ENCODE data around the gene ADD2.

The ADD2 gene

DNA sequence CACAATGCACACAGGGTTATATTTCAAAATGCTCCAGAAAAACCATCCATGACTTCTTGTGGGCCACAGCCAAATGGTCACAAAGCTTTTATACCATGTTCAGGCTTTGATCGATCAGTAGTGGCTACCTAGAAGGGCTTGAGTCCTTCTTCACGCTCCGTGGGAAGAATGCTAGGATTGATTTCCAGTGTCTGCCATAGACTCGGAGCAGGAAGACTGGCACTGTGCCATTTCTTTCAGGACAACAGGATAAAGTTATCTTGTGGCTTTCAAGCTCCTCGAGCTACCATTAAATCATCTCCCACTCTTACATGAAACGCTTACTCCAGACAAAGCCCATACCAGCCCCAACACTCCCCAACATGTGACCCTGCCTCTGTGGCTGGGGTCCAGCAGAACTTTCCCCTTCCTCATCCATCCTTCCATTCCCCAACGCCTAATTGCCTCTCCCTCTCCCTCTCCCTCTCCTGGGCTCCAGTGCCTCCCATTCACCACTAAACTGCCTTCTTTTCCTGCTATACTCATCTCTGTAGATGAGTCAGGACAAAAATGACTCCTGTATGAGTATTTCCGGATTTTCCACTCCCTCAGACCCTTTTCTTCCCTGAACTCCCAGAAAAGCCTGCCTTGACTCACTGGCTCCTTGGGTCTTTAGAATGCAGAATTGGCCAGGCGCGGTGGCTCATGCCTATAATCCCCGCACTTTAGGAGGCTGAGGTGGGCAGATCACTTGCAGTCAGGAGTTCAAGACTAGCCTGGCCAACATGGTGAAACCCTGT, 40.9 kb downstream of the ADD2 start:
- Histone ChIP-seq H3K9me3 (ENCODE audit: control insufficient read depth, insufficient read depth, low read length) (no peaks in the 10 kb centered on the region), H3K4me3 (ENCODE audit: low read length) (no peak overlapping the region), H3K79me2 (ENCODE audit: control insufficient read depth, low read length) (no peaks in the 10 kb centered on the region), H3K4me2 (ENCODE audit: low read length) (no peak overlapping the region), H3K36me3 (ENCODE audit: control insufficient read depth, low read length) (no peaks in the 10 kb centered on the region), H4K20me1 (ENCODE audit: control insufficient read depth, insufficient read depth, low read depth, low read length) (no peaks in the 10 kb centered on the region), H3K27me3 (ENCODE audit: control insufficient read depth, low read length) (no peaks in the 10 kb centered on the region), H3K4me1 (ENCODE audit: control insufficient read depth, low read length) (no peaks in the 10 kb centered on the region), H3K27ac (ENCODE audit: low read depth, low read length) (no peak overlapping the region), H3K9me2 (replicated peaks; ENCODE audit: control insufficient read depth, low read length) (no peaks in the 10 kb centered on the region), H3F3A (ENCODE audit: control insufficient read depth, insufficient read depth) (no peaks in the 10 kb centered on the region)
- TF ChIP-seq EZH2phosphoT487 (IDR thresholded peaks at IDR 0.05; ENCODE audit: borderline replicate concordance, low read length), result no peak

DNA sequence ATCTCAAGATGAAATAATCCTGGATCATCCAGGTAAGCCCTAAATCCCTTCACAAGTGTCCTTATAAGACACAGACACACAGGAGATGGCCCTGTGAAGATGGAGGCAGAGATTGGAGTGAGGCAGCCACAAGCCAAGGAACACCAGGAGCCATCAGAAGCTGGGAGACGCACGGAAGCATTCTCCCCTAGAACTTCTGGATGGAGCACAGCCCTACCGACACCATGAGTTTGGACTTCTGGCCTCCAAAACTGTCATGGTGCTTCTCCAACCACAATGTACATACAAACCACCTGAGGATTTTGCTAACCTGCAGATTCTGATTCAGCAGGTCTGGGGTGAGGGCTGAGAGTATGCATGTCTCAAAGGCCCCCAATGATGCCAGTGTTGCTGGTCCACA, 42.5 kb downstream of the ADD2 start:
- Histone ChIP-seq H3K4me1 (ENCODE audit: control insufficient read depth, low read length) (no peaks in the 10 kb centered on the region), H4K20me1 (ENCODE audit: control insufficient read depth, insufficient read depth, low read depth, low read length) (no peaks in the 10 kb centered on the region), H3K27ac (ENCODE audit: low read depth, low read length) (no peak overlapping the region), H3K4me2 (ENCODE audit: low read length) (no peak overlapping the region), H3K27me3 (ENCODE audit: control insufficient read depth, low read length) (no peaks in the 10 kb centered on the region), H3F3A (ENCODE audit: control insufficient read depth, insufficient read depth) (no peaks in the 10 kb centered on the region), H3K4me3 (ENCODE audit: low read length) (no peak overlapping the region), H3K79me2 (ENCODE audit: control insufficient read depth, low read length) (no peaks in the 10 kb centered on the region), H3K9me3 (ENCODE audit: control insufficient read depth, insufficient read depth, low read length) (no peaks in the 10 kb centered on the region), H3K9me2 (replicated peaks; ENCODE audit: control insufficient read depth, low read length) (no peaks in the 10 kb centered on the region), H3K36me3 (ENCODE audit: control insufficient read depth, low read length) (no peaks in the 10 kb centered on the region)
- no peak for TF ChIP-seq EZH2phosphoT487 (IDR thresholded peaks at IDR 0.05; ENCODE audit: borderline replicate concordance, low read length)
- TF ChIP-seq, protein P1, sequence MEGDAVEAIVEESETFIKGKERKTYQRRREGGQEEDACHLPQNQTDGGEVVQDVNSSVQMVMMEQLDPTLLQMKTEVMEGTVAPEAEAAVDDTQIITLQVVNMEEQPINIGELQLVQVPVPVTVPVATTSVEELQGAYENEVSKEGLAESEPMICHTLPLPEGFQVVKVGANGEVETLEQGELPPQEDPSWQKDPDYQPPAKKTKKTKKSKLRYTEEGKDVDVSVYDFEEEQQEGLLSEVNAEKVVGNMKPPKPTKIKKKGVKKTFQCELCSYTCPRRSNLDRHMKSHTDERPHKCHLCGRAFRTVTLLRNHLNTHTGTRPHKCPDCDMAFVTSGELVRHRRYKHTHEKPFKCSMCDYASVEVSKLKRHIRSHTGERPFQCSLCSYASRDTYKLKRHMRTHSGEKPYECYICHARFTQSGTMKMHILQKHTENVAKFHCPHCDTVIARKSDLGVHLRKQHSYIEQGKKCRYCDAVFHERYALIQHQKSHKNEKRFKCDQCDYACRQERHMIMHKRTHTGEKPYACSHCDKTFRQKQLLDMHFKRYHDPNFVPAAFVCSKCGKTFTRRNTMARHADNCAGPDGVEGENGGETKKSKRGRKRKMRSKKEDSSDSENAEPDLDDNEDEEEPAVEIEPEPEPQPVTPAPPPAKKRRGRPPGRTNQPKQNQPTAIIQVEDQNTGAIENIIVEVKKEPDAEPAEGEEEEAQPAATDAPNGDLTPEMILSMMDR (IDR thresholded peaks at IDR 0.05; ENCODE audit: low read depth, low read length, poor library complexity, severe bottlenecking), result no peak

DNA sequence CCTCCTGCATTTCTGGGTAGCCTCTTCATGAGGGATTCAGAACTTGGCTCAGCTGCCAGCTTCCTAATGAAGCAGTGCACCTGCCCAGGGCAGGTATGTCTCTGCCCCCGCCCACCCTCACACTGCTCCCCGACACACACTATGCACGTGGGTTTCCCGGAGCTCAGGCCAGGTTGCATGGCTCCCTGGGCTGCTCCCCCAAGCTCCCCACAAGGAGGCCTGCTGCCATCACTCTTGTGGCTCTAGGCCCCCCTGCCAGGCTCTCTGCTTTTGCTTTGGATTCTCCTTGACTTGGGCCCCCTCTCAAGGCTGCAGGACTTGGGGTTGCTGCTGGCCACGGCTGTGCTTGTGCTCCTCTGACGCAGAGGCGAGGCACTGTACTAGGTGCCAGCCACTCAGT, 43.6 kb downstream of the ADD2 start:
- no peaks in the 10 kb centered on the region for H3K9me2 ChIP-seq (replicated peaks; ENCODE audit: control insufficient read depth, low read length)
- H4K20me1 ChIP-seq (ENCODE audit: control insufficient read depth, insufficient read depth, low read depth, low read length), result no peaks in the 10 kb centered on the region
- H3K27ac ChIP-seq (ENCODE audit: low read depth, low read length), result no peak overlapping the region
- no peaks in the 10 kb centered on the region for H3K27me3 ChIP-seq (ENCODE audit: control insufficient read depth, low read length)
- H3K4me3 ChIP-seq (ENCODE audit: low read length), result no peak overlapping the region
- no peaks in the 10 kb centered on the region for H3K36me3 ChIP-seq (ENCODE audit: control insufficient read depth, low read length)
- H3K4me1 ChIP-seq (ENCODE audit: control insufficient read depth, low read length), result no peaks in the 10 kb centered on the region
- H3K4me2 ChIP-seq (ENCODE audit: low read length), result no peak overlapping the region
- H3K9me3 ChIP-seq (ENCODE audit: control insufficient read depth, insufficient read depth, low read length), result no peaks in the 10 kb centered on the region
- TF ChIP-seq EZH2phosphoT487 (IDR thresholded peaks at IDR 0.05; ENCODE audit: borderline replicate concordance, low read length), result no peak
- TF ChIP-seq, protein P1 (IDR thresholded peaks at IDR 0.05; ENCODE audit: low read depth, low read length, poor library complexity, severe bottlenecking), result no peak
- H3F3A ChIP-seq (ENCODE audit: control insufficient read depth, insufficient read depth), result no peaks in the 10 kb centered on the region
- H3K79me2 ChIP-seq (ENCODE audit: control insufficient read depth, low read length), result no peaks in the 10 kb centered on the region

DNA sequence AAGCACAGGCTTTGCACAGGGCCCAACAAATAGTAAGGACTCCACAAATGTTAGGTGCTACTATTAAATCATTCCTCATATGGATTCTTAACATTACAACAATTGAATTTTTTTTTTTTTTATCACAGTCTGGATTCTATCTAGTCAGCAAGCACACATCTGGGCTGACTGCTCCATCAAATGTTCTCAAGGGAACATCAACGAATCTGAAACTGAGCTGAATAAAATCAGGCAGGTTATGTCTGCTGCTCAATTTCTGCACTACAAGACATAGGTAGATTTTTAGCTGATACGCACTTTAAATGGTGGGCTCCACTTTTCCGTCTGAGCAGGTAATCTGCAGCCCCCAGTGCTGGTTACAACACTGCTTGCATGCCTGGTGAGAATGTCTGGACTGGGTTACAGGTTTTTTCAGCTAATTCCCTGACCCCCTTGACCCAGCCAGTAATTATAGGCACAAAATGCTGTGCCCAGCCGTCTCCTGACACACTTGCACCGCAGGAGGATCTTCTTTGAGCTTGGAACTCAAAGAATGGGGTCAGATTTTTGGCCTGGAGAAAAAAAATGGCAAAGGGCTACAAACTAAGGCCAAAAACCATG, 44.6 kb downstream of the ADD2 start:
- Histone ChIP-seq H3K4me3 (ENCODE audit: low read length) (no peak overlapping the region), H3K36me3 (ENCODE audit: control insufficient read depth, low read length) (no peaks in the 10 kb centered on the region), H3K4me1 (ENCODE audit: control insufficient read depth, low read length) (no peaks in the 10 kb centered on the region), H4K20me1 (ENCODE audit: control insufficient read depth, insufficient read depth, low read depth, low read length) (no peaks in the 10 kb centered on the region), H3F3A (ENCODE audit: control insufficient read depth, insufficient read depth) (no peaks in the 10 kb centered on the region), H3K27ac (ENCODE audit: low read depth, low read length) (no peak overlapping the region), H3K4me2 (ENCODE audit: low read length) (no peak overlapping the region), H3K79me2 (ENCODE audit: control insufficient read depth, low read length) (no peaks in the 10 kb centered on the region), H3K9me2 (replicated peaks; ENCODE audit: control insufficient read depth, low read length) (no peaks in the 10 kb centered on the region), H3K27me3 (ENCODE audit: control insufficient read depth, low read length) (no peaks in the 10 kb centered on the region), H3K9me3 (ENCODE audit: control insufficient read depth, insufficient read depth, low read length) (no peaks in the 10 kb centered on the region)
- no peak for TF ChIP-seq EZH2phosphoT487 (IDR thresholded peaks at IDR 0.05; ENCODE audit: borderline replicate concordance, low read length)
- TF ChIP-seq, protein P1 (IDR thresholded peaks at IDR 0.05; ENCODE audit: low read depth, low read length, poor library complexity, severe bottlenecking), result no peak

Data from DOHH2 (cell line).